A673 (cell line): ENCODE measurements around the gene FZD10. TPM values are rescaled to one million over a fixed set of nuclear protein-coding genes. Genes with fewer than 3 reads are reported as not detected.

Source experiments
- BruUV-seq: library from RNA; stranded (reverse); fragments of 400-500 nt; replicated peaks from 2 replicates; lab custom pipeline; 2021; lab: Mats Ljungman, UMichigan
- CTCF ChIA-PET: fragments of 300-600 bp; sonication (Branson Sonifier 250); formaldehyde crosslinking; loops from one replicate; lab custom pipeline; 2022; ENCODE audit warnings: antibody characterized with exemption; lab: Charles Lee
- POLR2A ChIA-PET: fragments of 300-600 bp; sonication (Branson Sonifier 250); formaldehyde crosslinking; loops from one replicate; lab custom pipeline; 2022; ENCODE audit warnings: antibody characterized with exemption; ENCODE audit not compliant: low non-redundant PET; lab: Charles Lee
- DNase-seq: peaks from one replicate; pipeline ENCODE4 v3.0.0-alpha.2; 2015; ENCODE audit warnings: low spot score
- H3K27ac ChIP-seq: fragments of 200-600 bp; sonication (generic); 2 replicates; pipeline ENCODE4 v1.5.1; 2016; ENCODE audit warnings: mixed run types, low read depth, mild to moderate bottlenecking, mixed read lengths, antibody characterized with exemption, low read length; ENCODE audit not compliant: poor library complexity, severe bottlenecking
- H3K27me3 ChIP-seq: fragments of 200-600 bp; sonication (generic); replicated peaks from 2 replicates; pipeline ENCODE4 v1.6.1; 2017; ENCODE audit warnings: mixed run types, low read depth, mild to moderate bottlenecking, mixed read lengths, antibody characterized with exemption, low read length; ENCODE audit not compliant: insufficient read depth, poor library complexity
- H3K36me3 ChIP-seq: fragments of 200-600 bp; sonication (generic); 2 replicates; pipeline ENCODE4 v1.6.1; 2016; ENCODE audit warnings: mixed run types, mild to moderate bottlenecking, mixed read lengths, antibody characterized with exemption, low read length; ENCODE audit not compliant: insufficient read depth, poor library complexity, severe bottlenecking
- H3K4me1 ChIP-seq: fragments of 200-600 bp; sonication (generic); 2 replicates; pipeline ENCODE4 v1.6.1; 2017; ENCODE audit warnings: mixed run types, mild to moderate bottlenecking, mixed read lengths, antibody characterized with exemption, low read length; ENCODE audit not compliant: insufficient read depth, poor library complexity, severe bottlenecking
- H3K4me3 ChIP-seq: fragments of 200-600 bp; sonication (generic); 2 replicates; pipeline ENCODE4 v1.5.1; 2016; ENCODE audit warnings: low read depth, mixed run types, mild to moderate bottlenecking, mixed read lengths, low read length; ENCODE audit not compliant: poor library complexity, severe bottlenecking
- H3K9me3 ChIP-seq: fragments of 200-600 bp; sonication (generic); 2 replicates; pipeline ENCODE4 v1.6.1; 2016; ENCODE audit warnings: mixed run types, low read depth, mild to moderate bottlenecking, mixed read lengths, antibody characterized with exemption, low read length; ENCODE audit not compliant: poor library complexity, severe bottlenecking
- CTCF ChIP-seq: fragments of 300-800, 200-600 bp; sonication (generic); conservative IDR thresholded peaks from 2 replicates; pipeline ENCODE4 v1.5.1; 2017; ENCODE audit warnings: low read depth, mild to moderate bottlenecking, antibody characterized with exemption, low read length, moderate library complexity, mixed read lengths
- EZH2 ChIP-seq: fragments of 200-600 bp; sonication (generic); IDR thresholded peaks from 2 replicates; pipeline ENCODE4 v1.6.1; 2017; ENCODE audit warnings: borderline replicate concordance, low read depth, mild to moderate bottlenecking, mixed read lengths, antibody characterized with exemption, low read length; ENCODE audit not compliant: poor library complexity, severe bottlenecking
- intact Hi-C: fragments of 100-400 bp; cut with micrococcal nuclease; formaldehyde crosslinking; loops from one replicate; pipeline ENCODE4 v1.10.0; 2022; ENCODE audit not compliant: unreplicated experiment
- total RNA-seq: library from RNA; stranded (reverse); gene quantifications from 2 replicates; pipeline ENCODE4 v1.2.3, GENCODE V29; 2021

Gene FZD10
- total RNA-seq, 1 experiment from 2014 or later: not detected

DNA sequence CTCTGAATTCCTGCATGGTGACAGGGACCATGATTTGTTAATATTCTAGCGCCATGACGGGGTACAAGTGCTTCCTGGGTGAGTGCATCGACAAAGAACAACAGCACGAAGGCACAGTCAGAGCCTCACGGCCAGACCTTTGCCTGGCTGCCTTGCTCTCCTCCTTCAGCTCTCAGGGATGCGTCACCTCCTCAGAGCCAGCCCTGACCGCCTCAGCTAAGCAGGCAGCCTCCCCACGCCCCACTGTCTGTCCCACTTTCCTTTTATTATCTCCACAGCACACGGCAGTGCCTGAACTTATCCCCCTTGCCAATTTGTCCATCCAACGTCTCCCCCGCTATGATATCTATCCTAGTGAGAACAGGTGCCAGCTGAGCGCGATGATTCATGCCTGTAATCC lies 16.5 kb upstream of the FZD10 start:
- peaks cover 5% of the 10 kb centered on the region for H3K27me3 ChIP-seq
- no peak overlapping the region for H3K4me3 ChIP-seq
- no TSS peak for BruUV-seq
- H3K27ac ChIP-seq: no peak overlapping the region
- DNase-seq: no peak
- ChIA-PET CTCF (no interaction called here), POLR2A (no interaction called here)
- H3K4me1 ChIP-seq: no peaks in the 10 kb centered on the region
- no peak for TF ChIP-seq CTCF
- TF ChIP-seq EZH2: no peak
- no peaks in the 10 kb centered on the region for H3K9me3 ChIP-seq
- no peaks in the 10 kb centered on the region for H3K36me3 ChIP-seq
- intact Hi-C loops: no loop called here

DNA sequence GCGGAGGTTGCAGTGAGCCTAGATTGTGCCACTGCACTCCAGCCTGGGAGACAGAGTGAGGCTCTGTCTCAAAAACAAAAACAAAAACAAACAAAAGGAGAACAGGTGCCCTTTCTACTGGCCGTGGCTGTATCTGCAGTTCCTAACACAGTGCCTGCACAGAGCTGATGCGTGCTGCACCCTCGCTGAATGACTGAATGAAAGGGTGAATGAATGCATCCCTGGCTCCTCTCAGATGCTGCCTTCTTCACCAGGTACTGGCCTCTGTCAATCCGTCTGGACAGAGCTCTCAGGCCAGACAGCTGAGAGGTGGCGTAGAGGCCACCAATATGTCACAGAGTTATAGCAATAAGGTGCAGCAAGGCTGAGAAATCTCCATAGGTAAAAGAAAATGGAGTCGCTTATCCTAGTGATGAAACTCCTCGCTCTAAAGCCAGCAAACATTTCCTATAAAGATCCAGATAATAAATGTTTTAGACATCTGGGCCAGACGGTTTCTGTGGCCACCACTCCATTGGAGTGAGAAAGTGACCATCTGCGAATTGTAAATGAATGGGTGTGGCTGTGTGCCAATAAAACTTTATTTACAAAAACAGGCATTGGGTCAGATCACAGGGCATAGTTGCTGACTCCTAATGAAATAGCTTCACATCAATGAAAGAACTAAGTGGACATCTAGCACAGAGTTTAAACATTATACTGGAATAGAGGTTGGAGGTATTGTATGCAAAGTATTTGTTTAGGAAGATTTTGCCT lies 15.9 kb upstream of the FZD10 start:
- H3K36me3 ChIP-seq: no peaks in the 10 kb centered on the region
- BruUV-seq: no TSS peak
- no peak for DNase-seq
- ChIA-PET CTCF (no interaction called here), POLR2A (no interaction called here)
- H3K4me3 ChIP-seq: no peak overlapping the region
- no peaks in the 10 kb centered on the region for H3K9me3 ChIP-seq
- H3K27ac ChIP-seq: no peak overlapping the region
- intact Hi-C loops: no loop called here
- no peaks in the 10 kb centered on the region for H3K4me1 ChIP-seq
- TF ChIP-seq EZH2: no peak
- peaks cover 5% of the 10 kb centered on the region for H3K27me3 ChIP-seq

DNA sequence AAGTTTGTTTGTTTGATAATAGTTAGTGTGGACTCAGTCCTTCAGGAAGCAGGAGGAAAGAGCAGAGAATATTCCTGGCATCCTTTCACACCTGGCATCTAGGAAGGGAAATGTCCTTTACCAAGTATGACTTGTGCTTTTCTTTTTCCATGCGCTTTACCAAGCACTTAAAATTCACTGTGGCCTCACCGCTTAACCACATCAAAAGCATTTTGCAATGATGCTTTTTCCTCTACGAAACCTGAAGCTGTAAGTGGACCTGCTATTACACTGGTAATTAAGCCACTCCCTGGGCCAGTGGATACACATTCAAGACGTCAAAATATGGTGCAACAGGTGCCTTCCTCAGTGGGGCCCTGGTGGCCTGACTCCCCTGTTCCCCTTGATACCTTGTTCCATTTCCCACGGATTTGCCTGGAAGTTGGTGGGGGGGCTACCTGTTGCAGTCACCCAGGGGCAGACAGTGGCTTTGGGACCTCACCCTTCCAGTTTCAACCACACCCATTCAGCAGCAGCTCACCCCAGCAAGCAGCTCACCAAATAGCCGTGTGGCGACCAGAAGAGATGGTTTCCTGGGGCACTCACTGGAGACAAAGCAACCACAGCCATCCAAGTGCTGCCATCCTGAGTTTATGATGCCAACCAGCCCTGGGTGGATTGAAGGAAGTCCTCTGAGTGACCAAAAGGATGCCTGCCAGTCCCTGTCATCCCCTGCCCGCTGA lies 14.2 kb upstream of the FZD10 start:
- no peaks in the 10 kb centered on the region for H3K4me1 ChIP-seq
- intact Hi-C loops: no loop called here
- ChIA-PET POLR2A (no interaction called here), CTCF (no interaction called here)
- no peaks in the 10 kb centered on the region for H3K9me3 ChIP-seq
- no peaks in the 10 kb centered on the region for H3K36me3 ChIP-seq
- no peak overlapping the region for H3K27ac ChIP-seq
- TF ChIP-seq CTCF (no peak), EZH2 (no peak)
- H3K4me3 ChIP-seq: no peak overlapping the region
- peaks cover 3% of the 10 kb centered on the region for H3K27me3 ChIP-seq
- BruUV-seq: no TSS peak
- DNase-seq: no peak
